Activated CD8-positive, alpha-beta T cell treated with anti-CD3 and anti-CD28 coated beads, Interleukin-2, amount 10 ng/mL, durations not matched to agents 7 days and 5 days (primary cell): ENCODE results near the gene KDR. TPM values are rescaled to one million over a fixed set of nuclear protein-coding genes. Genes with fewer than 3 reads are reported as not detected.

Experiments
- ATAC-seq: fragments of 150-1000 bp; cut with Tn5 transposase; one replicate; pipeline ENCODE4 v1.10.0; 2021; ENCODE audit warnings: moderate library complexity
- CTCF ChIA-PET: fragments of 350-600 bp; sonication (Branson Sonifier 250); formaldehyde crosslinking; loops from one replicate; lab custom pipeline; 2021; ENCODE audit warnings: antibody characterized with exemption; lab: Charles Lee
- POLR2A ChIA-PET: fragments of 350-600 bp; sonication (Branson Sonifier 250); formaldehyde crosslinking; loops from one replicate; lab custom pipeline; 2021; ENCODE audit warnings: antibody characterized with exemption; lab: Charles Lee
- DNase-seq: peaks from one replicate; pipeline ENCODE4 v3.0.0-alpha.2; 2020
- H3K27ac Mint-ChIP-seq: one replicate; pipeline ENCODE4 v1.8.0; 2021; ENCODE audit warnings: mild to moderate bottlenecking, mixed read lengths
- H3K27me3 Mint-ChIP-seq: one replicate; pipeline ENCODE4 v1.8.0; 2021; ENCODE audit warnings: low read depth, mixed read lengths
- H3K36me3 Mint-ChIP-seq: one replicate; pipeline ENCODE4 v1.8.0; 2021; ENCODE audit warnings: low read depth, mixed read lengths
- H3K4me1 Mint-ChIP-seq: one replicate; pipeline ENCODE4 v1.8.0; 2021; ENCODE audit warnings: low read depth, mixed read lengths
- H3K4me3 Mint-ChIP-seq: one replicate; pipeline ENCODE4 v1.8.0; 2021; ENCODE audit warnings: mild to moderate bottlenecking, mixed read lengths
- H3K9me3 Mint-ChIP-seq: one replicate; pipeline ENCODE4 v1.8.0; 2022; ENCODE audit warnings: mixed read lengths; ENCODE audit not compliant: insufficient read depth
- total RNA-seq, 2 experiments: library from RNA; stranded (reverse); gene quantifications; one replicate each; pipeline ENCODE4 v1.2.3, GENCODE V29; 2021

Gene KDR
- total RNA-seq, 2 experiments from 2014 or later, result not detected

DNA sequence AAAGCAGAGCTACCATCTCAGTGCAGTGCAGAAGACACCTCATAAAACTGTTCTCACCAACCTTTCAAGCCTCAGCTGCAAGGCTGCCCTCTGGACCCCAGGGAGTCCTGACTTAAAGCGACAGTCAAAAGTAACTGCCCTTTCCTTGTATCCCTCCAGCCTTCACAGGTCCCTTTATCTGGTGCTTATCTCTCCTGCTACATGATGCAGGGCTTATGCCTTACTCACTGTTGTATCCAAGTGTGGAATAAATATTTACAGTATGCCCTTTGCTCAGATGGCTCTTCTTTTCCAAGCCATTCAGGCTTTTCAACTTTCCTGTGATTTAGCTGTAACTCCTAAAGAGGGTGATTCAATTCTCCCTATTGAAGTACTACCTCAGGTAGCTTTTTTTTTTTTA is 92.6 kb downstream of the KDR start:
- POLR2A ChIA-PET, result no interaction called here
- Mint-ChIP-seq H3K4me1 (no peaks in the 10 kb centered on the region), H3K4me3 (no peak overlapping the region), H3K36me3 (no peaks in the 10 kb centered on the region), H3K27ac (no peak overlapping the region), H3K9me3 (no peaks in the 10 kb centered on the region), H3K27me3 (no peaks in the 10 kb centered on the region)
- DNase-seq (no peak), ATAC-seq (no peak)
- CTCF ChIA-PET, result no interaction called here

DNA sequence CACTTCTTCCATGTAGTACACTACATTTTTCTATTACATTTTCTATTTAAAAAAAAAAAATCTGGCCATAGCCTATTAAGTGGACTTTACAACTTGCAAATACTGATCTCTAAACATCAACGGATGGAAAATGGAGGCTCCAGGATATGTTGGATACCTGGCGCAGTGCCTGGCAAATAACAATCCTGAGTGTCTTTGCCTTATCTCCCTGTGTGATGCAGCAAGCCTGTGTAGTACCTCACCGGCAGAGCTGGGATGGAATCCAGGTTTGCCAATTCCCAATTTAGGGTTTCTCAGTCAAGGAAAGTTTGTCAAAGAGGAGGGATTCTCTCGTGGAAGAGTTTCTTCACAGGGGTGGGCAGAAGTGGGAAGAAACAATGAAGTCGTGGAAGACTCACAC is 93.2 kb downstream of the KDR start:
- no peak overlapping the region for H3K27ac Mint-ChIP-seq
- no peaks in the 10 kb centered on the region for H3K27me3 Mint-ChIP-seq
- no peaks in the 10 kb centered on the region for H3K36me3 Mint-ChIP-seq
- no peak for ATAC-seq
- no peak overlapping the region for H3K4me3 Mint-ChIP-seq
- no peaks in the 10 kb centered on the region for H3K9me3 Mint-ChIP-seq
- POLR2A ChIA-PET, result no interaction called here
- no peaks in the 10 kb centered on the region for H3K4me1 Mint-ChIP-seq
- CTCF ChIA-PET, result no interaction called here
- DNase-seq, result no peak

DNA sequence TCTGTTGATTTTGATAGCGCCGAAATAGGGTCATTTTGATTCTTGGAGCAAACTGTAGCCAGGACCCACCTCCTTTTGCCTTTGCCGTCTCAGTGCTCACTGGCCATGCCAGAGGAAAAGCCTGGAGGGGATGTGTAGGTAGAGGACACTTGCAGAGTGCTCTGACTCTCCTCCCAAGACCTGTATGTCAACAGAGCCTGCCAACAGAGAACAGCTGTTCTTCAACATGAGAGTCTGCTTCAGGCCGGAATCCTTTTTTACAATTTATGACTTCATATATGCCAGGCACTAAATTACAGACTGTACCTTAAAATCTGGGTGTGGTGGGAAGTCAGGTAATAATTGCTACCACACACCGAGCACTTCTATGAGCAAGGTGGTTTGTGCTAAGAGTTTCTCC is 94.2 kb downstream of the KDR start:
- POLR2A ChIA-PET, result no interaction called here
- Mint-ChIP-seq H3K27ac (no peak overlapping the region), H3K9me3 (no peaks in the 10 kb centered on the region), H3K27me3 (no peaks in the 10 kb centered on the region), H3K4me3 (no peak overlapping the region), H3K4me1 (no peaks in the 10 kb centered on the region), H3K36me3 (no peaks in the 10 kb centered on the region)
- DNase-seq (no peak), ATAC-seq (no peak)
- CTCF ChIA-PET, result no interaction called here

DNA sequence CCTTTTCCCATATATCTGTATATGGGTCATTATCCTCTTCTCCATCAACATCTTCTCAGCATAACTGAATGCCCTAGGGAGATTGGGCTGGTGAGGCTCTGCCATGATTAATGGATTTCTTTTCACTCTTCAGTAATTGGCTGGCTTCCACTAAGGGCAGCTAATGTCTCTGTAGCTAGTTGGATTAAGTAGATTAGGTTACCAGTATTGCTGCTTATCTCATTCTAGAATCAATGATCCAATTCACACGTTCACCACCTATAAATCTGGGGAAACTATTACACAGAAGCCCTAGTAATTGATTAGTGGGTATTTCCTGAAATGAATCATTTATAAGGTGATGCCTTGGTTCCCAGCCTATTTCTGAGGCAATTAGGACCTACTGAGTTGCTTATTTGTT is 94.8 kb downstream of the KDR start:
- H3K36me3 Mint-ChIP-seq, result no peaks in the 10 kb centered on the region
- H3K27me3 Mint-ChIP-seq, result no peaks in the 10 kb centered on the region
- H3K9me3 Mint-ChIP-seq, result no peaks in the 10 kb centered on the region
- no peak overlapping the region for H3K4me3 Mint-ChIP-seq
- no peak for DNase-seq
- ChIA-PET POLR2A (no interaction called here), CTCF (no interaction called here)
- ATAC-seq, result no peak
- H3K27ac Mint-ChIP-seq, result no peak overlapping the region
- H3K4me1 Mint-ChIP-seq, result no peaks in the 10 kb centered on the region

DNA sequence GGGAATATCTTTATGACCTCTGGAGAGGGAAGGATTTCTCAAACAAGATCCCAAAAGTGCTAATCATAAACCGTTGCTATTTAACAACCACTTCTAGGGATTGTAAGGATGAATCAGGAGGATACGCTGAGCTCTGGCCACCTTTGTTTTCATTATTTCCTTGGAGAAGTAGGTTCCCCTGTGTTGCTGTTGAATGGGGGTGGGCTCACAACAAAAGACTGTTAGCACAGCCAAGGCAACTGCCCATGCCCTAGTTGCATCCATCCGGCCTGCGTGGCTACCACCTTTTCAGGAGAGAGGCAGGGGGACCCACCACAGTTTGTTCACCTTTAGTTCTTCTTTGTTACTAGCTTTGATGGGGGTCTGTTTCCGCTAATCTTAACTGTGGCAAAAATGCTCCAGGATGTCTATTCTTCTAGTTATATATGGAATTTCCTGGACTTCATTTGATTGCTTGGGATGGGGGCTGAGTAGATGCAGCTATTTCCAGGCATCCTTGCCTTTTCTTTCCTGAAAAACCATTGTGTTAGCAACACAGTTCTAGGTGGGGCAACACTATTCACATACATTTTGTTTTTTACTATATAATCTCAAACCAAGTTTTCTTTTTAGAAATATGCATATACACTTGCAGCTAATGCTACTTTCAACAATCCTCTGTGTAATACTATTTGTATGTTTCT is 95.4 kb downstream of the KDR start:
- H3K9me3 Mint-ChIP-seq, result no peaks in the 10 kb centered on the region
- CTCF ChIA-PET, result no interaction called here

DNA sequence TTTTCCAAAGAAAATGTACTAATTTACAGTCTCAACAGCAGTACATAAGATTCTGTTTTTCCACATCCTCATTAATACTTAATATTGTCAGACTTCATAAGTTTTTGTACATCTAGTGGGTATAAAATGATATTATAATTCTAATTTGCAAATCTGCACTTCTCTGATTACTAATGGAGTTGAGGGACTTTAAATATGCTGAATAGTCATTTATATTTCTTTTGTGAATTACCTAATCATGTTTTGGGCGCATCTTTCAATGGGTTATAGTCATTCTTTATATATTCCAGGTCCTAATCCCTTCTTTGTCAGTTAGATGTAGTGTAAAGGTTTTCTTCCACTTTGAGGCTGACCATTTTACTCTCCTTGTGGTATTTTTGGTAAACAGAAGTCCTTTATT is 96.1 kb downstream of the KDR start:
- no peaks in the 10 kb centered on the region for H3K9me3 Mint-ChIP-seq
- no peak for DNase-seq
- H3K27me3 Mint-ChIP-seq, result no peaks in the 10 kb centered on the region
- ATAC-seq, result no peak
- H3K36me3 Mint-ChIP-seq, result no peaks in the 10 kb centered on the region
- H3K4me1 Mint-ChIP-seq, result no peaks in the 10 kb centered on the region
- POLR2A ChIA-PET, result no interaction called here
- CTCF ChIA-PET, result no interaction called here
- H3K4me3 Mint-ChIP-seq, result no peak overlapping the region
- no peak overlapping the region for H3K27ac Mint-ChIP-seq

More for the DNA sequence above, 95.4 kb downstream of the KDR start:
- Mint-ChIP-seq H3K27me3 (no peaks in the 10 kb centered on the region), H3K4me1 (no peaks in the 10 kb centered on the region), H3K4me3 (no peak overlapping the region), H3K36me3 (no peaks in the 10 kb centered on the region), H3K27ac (no peak overlapping the region)
- ATAC-seq (no peak), DNase-seq (no peak)
- POLR2A ChIA-PET, result no interaction called here

Other genes with a start within 250 kb of the KDR start
- gene SRD5A3, start 220.6 kb upstream of the KDR start, total RNA-seq, result 1 to 10 TPM; 6.5 to 8.6 TPM